ENCODE results near the gene TBX20.

DNA sequence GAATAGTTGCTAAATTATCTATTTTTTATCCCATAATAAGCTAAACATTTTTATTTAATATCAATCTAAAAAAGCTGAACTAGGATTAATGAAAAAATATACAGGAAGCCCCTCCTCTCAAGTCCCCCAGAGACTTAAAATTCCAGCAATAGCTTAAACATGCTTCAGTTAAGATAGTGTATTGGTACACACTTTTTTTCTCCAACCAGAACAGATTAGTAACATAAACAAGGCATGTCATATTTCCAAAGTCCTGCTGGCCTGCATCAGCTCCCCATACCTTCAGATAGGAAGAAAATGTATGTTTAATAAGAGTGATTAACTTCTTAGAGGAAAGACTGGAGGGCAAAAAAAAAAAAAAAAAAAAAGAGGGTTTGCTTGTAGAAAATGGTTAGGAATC, 7.1 kb downstream of the TBX20 start:
- no peak for TF ChIP-seq EZH2 (IDR thresholded peaks at IDR 0.05)
- no peak for TF ChIP-seq POLR2AphosphoS5 (IDR thresholded peaks at IDR 0.05; ENCODE audit: borderline replicate concordance, low read depth, low read length)
